ENCODE data around the gene KRTAP5-9.

DNA sequence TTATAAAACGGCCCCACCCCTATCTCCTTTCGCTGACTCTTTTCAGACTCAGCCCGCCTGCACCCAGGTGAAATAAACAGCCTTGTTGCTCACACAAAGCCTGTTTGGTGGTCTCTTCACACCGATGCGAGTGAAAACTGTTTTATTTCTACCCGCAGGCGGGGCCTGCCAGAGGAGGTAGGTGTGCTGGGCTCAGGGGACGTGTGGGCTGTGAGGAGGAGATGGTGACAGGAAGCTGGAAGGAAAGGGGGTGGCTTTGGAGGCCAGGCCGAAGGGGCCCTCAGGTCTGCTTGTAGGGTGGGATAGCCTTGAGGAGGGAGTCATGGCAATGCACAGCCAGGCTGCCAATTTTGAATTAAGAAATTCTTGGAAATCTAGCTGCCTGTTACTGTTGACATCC is 42.4 kb upstream of the KRTAP5-9 start:
- TF ChIP-seq POLR2A (IDR thresholded peaks at IDR 0.05), result no peak
- no peak for TF ChIP-seq POLR2AphosphoS5 (IDR thresholded peaks at IDR 0.05)
